HuH-7.5 (cell line): Measurements from ENCODE around the gene ZNF841.
A peak's percentile ranks its signal among the peaks of the same experiment; 100 is the strongest.
"Not testable (repeated sequence)": the region's sequence is repeated elsewhere in the genome, so short reads cannot be mapped to it uniquely, and the experiment has no call there.

ENCODE experiments used
- DNase-seq: peaks from one replicate; pipeline ENCODE4 v3.0.0; 2011; ENCODE audit warnings: low spot score

The ZNF841 gene

GRCh38 chr19:52066258-52066863, 29.2 kb downstream of the ZNF841 start:
- no peak for DNase-seq

- DNase-seq: no peak
Observed at GRCh38 chr19:52065399-52065798, 30.2 kb downstream of the ZNF841 start.

GRCh38 chr19:52056480-52056879, 39.1 kb downstream of the ZNF841 start:
- not testable (repeated sequence) for DNase-seq

- DNase-seq: not testable (repeated sequence)
Observed at GRCh38 chr19:52051736-52052135, 43.8 kb downstream of the ZNF841 start.

GRCh38 chr19:52048555-52049501, 46.7 kb downstream of the ZNF841 start, which contains the start of gene ZNF432:
Gene ZNF432 (minus strand): TSS chr19:52048838. CDS start chr19:52046868, 1,970 bp downstream.
- DNase-seq: peak; percentile 52

- no peak for DNase-seq
Observed at GRCh38 chr19:52039169-52039568, 56.4 kb downstream of the ZNF841 start.

- no peak for DNase-seq
Observed at GRCh38 chr19:52034051-52034728, 61.4 kb downstream of the ZNF841 start.

GRCh38 chr19:52028780-52029123, 66.8 kb downstream of the ZNF841 start:
- DNase-seq: no peak

- DNase-seq: peak; percentile 75
Observed at GRCh38 chr19:52028027-52028779, 67.4 kb downstream of the ZNF841 start, which contains the start of gene ZNF614. Gene ZNF614 (minus strand): TSS chr19:52028379. CDS start chr19:52025745, 2,634 bp downstream.

GRCh38 chr19:52026255-52026990, 69.1 kb downstream of the ZNF841 start:
- DNase-seq: not testable (repeated sequence)

GRCh38 chr19:52024478-52024877, 71.1 kb downstream of the ZNF841 start:
- not testable (repeated sequence) for DNase-seq

- no peak for DNase-seq
Observed at GRCh38 chr19:52022193-52022592, 73.4 kb downstream of the ZNF841 start.

GRCh38 chr19:52020506-52020905, 75.1 kb downstream of the ZNF841 start:
- no peak for DNase-seq
